ENCODE data around the gene RAB8B. TPM values are rescaled to one million over a fixed set of nuclear protein-coding genes. Genes with fewer than 3 reads are reported as not detected.
A peak's percentile ranks its signal among the peaks of the same experiment; 100 is the strongest.

RAB8B gene
- total RNA-seq, 4 donors from 2014 or later = 7.2 to 33.4 (median 14.3) TPM

- Histone ChIP-seq H3K27ac (no peak overlapping the region), H3K4me1 (peaks cover 18 to 32% of the 10 kb centered on the region in 2 donors), H3K36me3 (peaks cover 0 to 66% of the 10 kb centered on the region in 2 donors), H3K27me3 (no peaks in the 10 kb centered on the region), H3K4me3 (no peak overlapping the region), H3K9me3 (no peaks in the 10 kb centered on the region)
- DNase-seq = no peak
- ATAC-seq = no peak
- TF ChIP-seq CTCF (IDR thresholded peaks at IDR 0.05 in 4 of 5, conservative IDR thresholded peaks at IDR 0.05 in 1 of 5) (no peak), POLR2A (IDR thresholded peaks at IDR 0.05) (no peak)
- in situ Hi-C loops (cut with MboI; ENCODE audit: low sequenced_read_pairs in 4 of 4) (no loop called here), intact Hi-C loops (cut with DNase I; ENCODE audit: low total_unique reads) (loop anchor here (10.0 kb wide), 1 partner anchor 107 kb away; the partner anchor contains the start of gene TPM1)
Observed at GRCh38 chr15:63151665-63152064, 37.7 kb upstream of the RAB8B start.

- Histone ChIP-seq H3K36me3 (peaks cover 0 to 55% of the 10 kb centered on the region in 2 donors), H3K4me1 (peaks cover 13 to 31% of the 10 kb centered on the region in 2 donors), H3K9me3 (no peaks in the 10 kb centered on the region), H3K27me3 (no peaks in the 10 kb centered on the region), H3K4me3 (peak overlapping the region in 2 of 4 donors; percentile 68 to 88), H3K27ac (peak overlapping the region in 3 of 4 donors; percentile 93 to 98 (median 95))
- intact Hi-C loops (cut with DNase I; ENCODE audit: low total_unique reads) (loop anchor here (10.0 kb wide), 1 partner anchor 111 kb away; the partner anchor contains the start of gene TPM1), in situ Hi-C loops (cut with MboI; ENCODE audit: low sequenced_read_pairs in 4 of 4) (no loop called here)
- TF ChIP-seq CTCF (IDR thresholded peaks at IDR 0.05 in 4 of 5, conservative IDR thresholded peaks at IDR 0.05 in 1 of 5) (no peak), POLR2A (IDR thresholded peaks at IDR 0.05) (no peak)
- ATAC-seq (no peak), DNase-seq (no peak)
Observed at GRCh38 chr15:63155486-63155885, 33.9 kb upstream of the RAB8B start.

- Histone ChIP-seq H3K27me3 (no peaks in the 10 kb centered on the region), H3K27ac (peak overlapping the region; percentile 86 to 98 (median 94)), H3K9me3 (no peaks in the 10 kb centered on the region), H3K36me3 (peaks cover 0 to 49% of the 10 kb centered on the region in 2 donors), H3K4me1 (peaks cover 13 to 28% of the 10 kb centered on the region in 2 donors), H3K4me3 (peak overlapping the region; percentile 68 to 91 (median 89))
- TF ChIP-seq POLR2A (IDR thresholded peaks at IDR 0.05) = no peak
- TF ChIP-seq CTCF (IDR thresholded peaks at IDR 0.05 in 4 of 5, conservative IDR thresholded peaks at IDR 0.05 in 1 of 5) = no peak
- no peak for DNase-seq
- in situ Hi-C loops (cut with MboI; ENCODE audit: low sequenced_read_pairs in 4 of 4) (no loop called here), intact Hi-C loops (cut with DNase I; ENCODE audit: low total_unique reads) (loop anchor here (2.0 to 10.0 kb wide), 2 partner anchors 111 to 121 kb away; partner anchors contain the start of genes APH1B and TPM1)
- ATAC-seq = no peak
Observed at GRCh38 chr15:63156086-63156710, 33.2 kb upstream of the RAB8B start.

- Histone ChIP-seq H3K36me3 (peaks cover 0 to 44% of the 10 kb centered on the region in 2 donors), H3K27ac (peak overlapping the region; percentile 86 to 98 (median 94)), H3K27me3 (no peaks in the 10 kb centered on the region), H3K4me1 (peaks cover 13 to 28% of the 10 kb centered on the region in 2 donors), H3K9me3 (no peaks in the 10 kb centered on the region), H3K4me3 (peak overlapping the region; percentile 68 to 91 (median 89))
- ATAC-seq (peak; percentile 47 to 55), DNase-seq (peak; percentile 33)
- in situ Hi-C loops (cut with MboI; ENCODE audit: low sequenced_read_pairs in 4 of 4) = no loop called here
- TF ChIP-seq POLR2A (IDR thresholded peaks at IDR 0.05) (no peak), CTCF (IDR thresholded peaks at IDR 0.05 in 4 of 5, conservative IDR thresholded peaks at IDR 0.05 in 1 of 5) (no peak)
- intact Hi-C loops (cut with DNase I; ENCODE audit: low total_unique reads) = loop anchor here (1.0 to 10.0 kb wide), 4 partner anchors 33 to 120 kb away; partner anchors contain the start of genes APH1B, RAB8B and TPM1
Observed at GRCh38 chr15:63156755-63157117, 32.7 kb upstream of the RAB8B start.
